Thymus (tissue), 11 donors: ENCODE results near the gene RNF113B. TPM values are rescaled to one million over a fixed set of nuclear protein-coding genes. Genes with fewer than 3 reads are reported as not detected.

Source experiments
- DNase-seq, 9 donors: peaks; one replicate each; pipeline ENCODE4 v3.0.0-alpha.2; 2013; ENCODE audit warnings: low spot score in 9 of 9, low read depth in 6 of 9, missing footprints in 1 of 9
- H3K27ac ChIP-seq, 2 donors: one replicate each; pipeline ENCODE4 v1.5.1; 2013; ENCODE audit warnings: control low read depth in 1 of 2, low read depth in 1 of 2, low read length in 1 of 2, mild to moderate bottlenecking in 1 of 2, moderate library complexity in 1 of 2
- H3K27me3 ChIP-seq, 2 donors: one replicate each; pipeline ENCODE4 v1.5.1; 2013; ENCODE audit warnings: low read length in 1 of 2; ENCODE audit not compliant: control insufficient read depth in 2 of 2, insufficient read depth in 1 of 2
- H3K36me3 ChIP-seq, 2 donors: one replicate each; pipeline ENCODE4 v1.5.1; 2013; ENCODE audit warnings: low read length in 1 of 2, mild to moderate bottlenecking in 1 of 2, moderate library complexity in 1 of 2; ENCODE audit not compliant: control insufficient read depth in 2 of 2, insufficient read depth in 2 of 2
- H3K4me1 ChIP-seq, 2 donors: one replicate each; pipeline ENCODE4 v1.5.1; 2013; ENCODE audit warnings: low read length in 2 of 2; ENCODE audit not compliant: control insufficient read depth in 2 of 2, insufficient read depth in 2 of 2
- H3K4me3 ChIP-seq, 2 donors: one replicate each; pipeline ENCODE4 v1.5.1; 2013; ENCODE audit warnings: low read length in 2 of 2, control low read depth in 1 of 2, mild to moderate bottlenecking in 1 of 2
- H3K9me3 ChIP-seq, 2 donors: one replicate each; pipeline ENCODE4 v1.5.1; 2013; ENCODE audit warnings: low read length in 1 of 2, mild to moderate bottlenecking in 1 of 2; ENCODE audit not compliant: control insufficient read depth in 2 of 2, insufficient read depth in 1 of 2
- WGBS: extraction: QIAGEN DNeasy Blood & Tissue Kit; methylation state at CpG from one replicate; pipeline ENCODE4 v1.1.7; 2013; 5-methylcytosine and 5-hydroxymethylcytosine counted together
- polyA plus RNA-seq: library from polyadenylated mRNA; stranded (reverse); fragments of 200-250 nt; gene quantifications from one replicate; pipeline ENCODE4 v1.2.3, GENCODE V29; 2013
- total RNA-seq: library from RNA; stranded (reverse); fragments of 120-200 nt; gene quantifications from one replicate; pipeline ENCODE4 v1.2.4, GENCODE V29; 2013
- donor health status: healthy.

RNF113B gene
- total and polyA plus RNA-seq, 2 donors, result not detected

- no peaks in the 10 kb centered on the region for H3K4me1 ChIP-seq
- H3K27me3 ChIP-seq, result no peaks in the 10 kb centered on the region
- 88% methylated on average over 4 of the region's 4 CpGs for WGBS
- H3K4me3 ChIP-seq, result no peak overlapping the region
- no peak for DNase-seq
- H3K27ac ChIP-seq, result no peak overlapping the region
- no peaks in the 10 kb centered on the region for H3K36me3 ChIP-seq
- no peaks in the 10 kb centered on the region for H3K9me3 ChIP-seq
These were observed 43.3 kb upstream of the RNF113B start for GRCh38 chr13:98220271-98220791.

- no peak for DNase-seq
- WGBS, result 97% methylated on average over 6 of the region's 6 CpGs
- Histone ChIP-seq H3K4me3 (no peak overlapping the region), H3K36me3 (no peaks in the 10 kb centered on the region), H3K4me1 (no peaks in the 10 kb centered on the region), H3K27ac (no peak overlapping the region), H3K27me3 (no peaks in the 10 kb centered on the region), H3K9me3 (no peaks in the 10 kb centered on the region)
These were observed 42.6 kb upstream of the RNF113B start for GRCh38 chr13:98219685-98220084.

- no peaks in the 10 kb centered on the region for H3K27me3 ChIP-seq
- no peak overlapping the region for H3K4me3 ChIP-seq
- H3K4me1 ChIP-seq, result no peaks in the 10 kb centered on the region
- H3K9me3 ChIP-seq, result no peaks in the 10 kb centered on the region
- H3K27ac ChIP-seq, result no peak overlapping the region
- no peaks in the 10 kb centered on the region for H3K36me3 ChIP-seq
- 97% methylated on average over 12 of the region's 12 CpGs for WGBS
- no peak for DNase-seq
These were observed 40.5 kb upstream of the RNF113B start for GRCh38 chr13:98217597-98217996.

- no peak overlapping the region for H3K27ac ChIP-seq
These were observed 39.7 kb upstream of the RNF113B start for GRCh38 chr13:98216711-98217285.

GRCh38 chr13:98216135-98216565 lies 39.1 kb upstream of the RNF113B start:
- no peak for DNase-seq
- no peaks in the 10 kb centered on the region for H3K4me1 ChIP-seq
- 82% methylated on average over 4 of the region's 4 CpGs for WGBS
- H3K9me3 ChIP-seq, result no peaks in the 10 kb centered on the region
- H3K27ac ChIP-seq, result no peak overlapping the region
- no peaks in the 10 kb centered on the region for H3K36me3 ChIP-seq
- no peaks in the 10 kb centered on the region for H3K27me3 ChIP-seq
- H3K4me3 ChIP-seq, result no peak overlapping the region

More at GRCh38 chr13:98216711-98217285, 39.7 kb upstream of the RNF113B start:
- no peaks in the 10 kb centered on the region for H3K9me3 ChIP-seq
- no peaks in the 10 kb centered on the region for H3K27me3 ChIP-seq
- 84% methylated on average over 7 of the region's 7 CpGs for WGBS
- no peaks in the 10 kb centered on the region for H3K4me1 ChIP-seq
- no peak for DNase-seq
- H3K4me3 ChIP-seq, result no peak overlapping the region
- no peaks in the 10 kb centered on the region for H3K36me3 ChIP-seq

- Histone ChIP-seq H3K27me3 (no peaks in the 10 kb centered on the region), H3K36me3 (no peaks in the 10 kb centered on the region), H3K27ac (no peak overlapping the region), H3K4me3 (no peak overlapping the region), H3K4me1 (no peaks in the 10 kb centered on the region), H3K9me3 (no peaks in the 10 kb centered on the region)
- WGBS, result 89% methylated on average over 6 of the region's 6 CpGs
- DNase-seq, result no peak
These were observed 38.4 kb upstream of the RNF113B start for GRCh38 chr13:98215508-98215907.

GRCh38 chr13:98214707-98215106 lies 37.6 kb upstream of the RNF113B start:
- 93% methylated on average over 6 of the region's 6 CpGs for WGBS
- DNase-seq, result peak in 2 of 9 donors; percentile 5 to 13
- no peaks in the 10 kb centered on the region for H3K36me3 ChIP-seq
- no peaks in the 10 kb centered on the region for H3K9me3 ChIP-seq
- no peak overlapping the region for H3K4me3 ChIP-seq
- no peaks in the 10 kb centered on the region for H3K27me3 ChIP-seq
- H3K4me1 ChIP-seq, result no peaks in the 10 kb centered on the region
- no peak overlapping the region for H3K27ac ChIP-seq

GRCh38 chr13:98214008-98214643 lies 37.1 kb upstream of the RNF113B start:
- Histone ChIP-seq H3K4me1 (no peaks in the 10 kb centered on the region), H3K27ac (no peak overlapping the region), H3K4me3 (no peak overlapping the region), H3K36me3 (no peaks in the 10 kb centered on the region), H3K9me3 (no peaks in the 10 kb centered on the region), H3K27me3 (no peaks in the 10 kb centered on the region)
- WGBS, result 85% methylated on average over 16 of the region's 16 CpGs
- DNase-seq, result no peak

GRCh38 chr13:98213354-98213753 lies 36.3 kb upstream of the RNF113B start:
- no peaks in the 10 kb centered on the region for H3K27me3 ChIP-seq
- H3K36me3 ChIP-seq, result no peaks in the 10 kb centered on the region
- 95% methylated on average over 8 of the region's 8 CpGs for WGBS
- H3K9me3 ChIP-seq, result no peaks in the 10 kb centered on the region
- no peak overlapping the region for H3K4me3 ChIP-seq
- DNase-seq, result no peak
- H3K4me1 ChIP-seq, result no peaks in the 10 kb centered on the region
- H3K27ac ChIP-seq, result no peak overlapping the region
